IPS-18c (cell line): ENCODE data around the gene MYO15B.
"Not testable (repeated sequence)": the region's sequence is repeated elsewhere in the genome, so short reads cannot be mapped to it uniquely, and the experiment has no call there.

Source experiments
- H3K4me3 ChIP-seq: 2 replicates; pipeline ENCODE4 v1.7.0; 2013; ENCODE audit warnings: low read depth, mild to moderate bottlenecking, low read length, moderate library complexity; ENCODE audit not compliant: insufficient read depth
- H3K9me3 ChIP-seq: one replicate; pipeline ENCODE4 v1.6.1; 2013; ENCODE audit warnings: mild to moderate bottlenecking, low read length, moderate library complexity; ENCODE audit not compliant: control insufficient read depth, insufficient read depth

The MYO15B gene

GRCh38 chr17:75571197-75571884 lies 16.3 kb upstream of the MYO15B start:
- no peaks in the 10 kb centered on the region for H3K9me3 ChIP-seq
- H3K4me3 ChIP-seq: no peak overlapping the region

- no peaks in the 10 kb centered on the region for H3K9me3 ChIP-seq
- no peak overlapping the region for H3K4me3 ChIP-seq
Observed at GRCh38 chr17:75571885-75572215, 15.8 kb upstream of the MYO15B start.

- no peaks in the 10 kb centered on the region for H3K9me3 ChIP-seq
- no peak overlapping the region for H3K4me3 ChIP-seq
Observed at GRCh38 chr17:75572713-75573539, 14.7 kb upstream of the MYO15B start.

- no peak overlapping the region for H3K4me3 ChIP-seq
- H3K9me3 ChIP-seq: no peaks in the 10 kb centered on the region
Observed at GRCh38 chr17:75573540-75573957, 14.1 kb upstream of the MYO15B start.

- Histone ChIP-seq H3K9me3 (no peaks in the 10 kb centered on the region), H3K4me3 (no peak overlapping the region)
Observed at GRCh38 chr17:75573994-75574393, 13.6 kb upstream of the MYO15B start.

GRCh38 chr17:75574404-75575036 lies 13.1 kb upstream of the MYO15B start:
- Histone ChIP-seq H3K4me3 (no peak overlapping the region; the same call in 1 of the 2 replicates), H3K9me3 (no peaks in the 10 kb centered on the region)

GRCh38 chr17:75575197-75575596 lies 12.4 kb upstream of the MYO15B start:
- no peaks in the 10 kb centered on the region for H3K9me3 ChIP-seq
- no peak overlapping the region for H3K4me3 ChIP-seq

- Histone ChIP-seq H3K4me3 (no peak overlapping the region), H3K9me3 (no peaks in the 10 kb centered on the region)
Observed at GRCh38 chr17:75575728-75576127, 11.9 kb upstream of the MYO15B start.

GRCh38 chr17:75576661-75577060 lies 10.9 kb upstream of the MYO15B start:
- no peak overlapping the region for H3K4me3 ChIP-seq
- no peaks in the 10 kb centered on the region for H3K9me3 ChIP-seq

GRCh38 chr17:75581121-75581725 lies 6.4 kb upstream of the MYO15B start:
- not testable (repeated sequence) for H3K9me3 ChIP-seq, H3K4me3 ChIP-seq

GRCh38 chr17:75583197-75583596 lies 4.4 kb upstream of the MYO15B start:
- not testable (repeated sequence) for H3K9me3 ChIP-seq, H3K4me3 ChIP-seq

GRCh38 chr17:75584849-75585175 lies 2.8 kb upstream of the MYO15B start:
- Histone ChIP-seq H3K4me3 (no peak overlapping the region), H3K9me3 (no peaks in the 10 kb centered on the region)

GRCh38 chr17:75588596-75589011 lies 1.0 kb downstream of the MYO15B start:
- Histone ChIP-seq H3K4me3 (peak overlapping the region; percentile 46; the same call in 1 of the 2 replicates), H3K9me3 (no peaks in the 10 kb centered on the region)

GRCh38 chr17:75589012-75589918 lies 1.7 kb downstream of the MYO15B start:
- H3K4me3 ChIP-seq: peak overlapping the region; percentile 46; the same call in 1 of the 2 replicates

GRCh38 chr17:75589919-75590303 lies 2.3 kb downstream of the MYO15B start:
- no peaks in the 10 kb centered on the region for H3K9me3 ChIP-seq
- H3K4me3 ChIP-seq: peak overlapping the region; percentile 38; the same call in 1 of the 2 replicates

More at GRCh38 chr17:75589012-75589918, 1.7 kb downstream of the MYO15B start:
- H3K9me3 ChIP-seq: no peaks in the 10 kb centered on the region

- Histone ChIP-seq H3K9me3 (no peaks in the 10 kb centered on the region), H3K4me3 (no peak overlapping the region)
Observed at GRCh38 chr17:75590314-75590761, 2.7 kb downstream of the MYO15B start.
